Amniotic epithelial cell (primary cell): ENCODE data around the gene TBCCD1.
A peak's percentile ranks its signal among the peaks of the same experiment; 100 is the strongest.

Experiments
- DNase-seq: peaks from one replicate; pipeline ENCODE4 v3.0.0-alpha.2; 2010; ENCODE audit warnings: low read depth

TBCCD1 gene

DNA sequence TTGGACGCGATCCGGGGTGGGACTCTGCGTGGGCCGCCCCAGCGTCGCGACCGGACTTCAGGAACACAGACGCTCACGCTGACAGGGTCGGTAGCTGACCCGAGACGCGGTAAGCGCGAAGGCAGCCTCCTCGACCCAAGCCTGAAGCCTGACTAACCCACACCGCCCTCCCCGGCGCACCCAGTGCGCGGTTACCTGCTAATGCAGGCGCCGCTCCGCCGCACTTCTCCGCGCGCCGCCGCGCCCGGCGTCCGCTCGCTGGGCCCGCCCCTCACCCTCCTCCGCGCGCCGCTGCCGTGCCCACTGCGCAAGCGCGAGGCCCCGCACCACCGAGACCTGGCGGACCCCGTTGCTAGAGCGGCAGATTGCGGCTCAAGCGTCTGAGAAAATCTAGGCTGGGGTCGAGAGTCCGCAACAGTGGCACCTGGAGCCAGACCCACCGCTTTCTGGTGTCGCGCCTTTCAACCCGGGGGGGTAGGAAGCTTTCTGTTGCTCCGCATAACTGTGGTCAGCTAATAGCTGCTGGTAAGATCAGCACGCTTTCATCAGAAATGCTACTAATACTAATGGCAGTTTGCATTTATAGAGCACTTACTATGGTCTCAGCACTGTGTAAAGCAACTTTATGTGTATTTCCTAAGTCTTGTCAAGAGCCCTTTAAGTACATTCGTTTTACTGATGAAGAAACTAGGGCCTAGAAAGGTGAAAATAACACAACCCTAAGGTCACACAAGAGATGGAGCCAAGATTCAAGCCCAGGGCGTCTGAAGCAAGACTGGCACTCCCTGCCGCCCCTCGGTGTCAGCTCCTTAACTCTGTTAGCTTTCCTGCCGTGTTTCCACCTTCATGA is at the start of gene TBCCD1:
TSS of gene TBCCD1 (minus strand) at position 268 of the 850 bp plus-strand sequence. CDS start 3,010 bp downstream, outside the sequence.
- DNase-seq = peak; percentile 78

DNA sequence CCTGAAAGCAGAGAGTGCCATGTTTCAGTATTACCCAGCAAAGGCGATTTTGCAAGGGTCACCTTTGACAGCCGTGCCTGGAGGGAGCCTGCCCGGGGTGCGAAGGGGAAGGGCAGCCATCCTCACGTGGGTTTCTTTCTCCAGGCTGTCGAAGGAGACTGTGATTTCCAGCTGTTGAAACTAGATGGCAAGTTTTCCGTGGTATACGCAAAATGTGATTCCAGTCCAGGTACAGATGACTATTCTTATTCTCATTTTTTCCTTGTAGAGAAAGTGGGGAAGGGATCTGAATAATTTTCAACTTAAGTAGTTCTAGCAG is 49.1 kb upstream of the TBCCD1 start:
- no peak for DNase-seq

GRCh38 chr3:186614597-186615483 is 47.7 kb upstream of the TBCCD1 start:
- peak; percentile 53 for DNase-seq

- no peak for DNase-seq
These were observed 47.1 kb upstream of the TBCCD1 start for GRCh38 chr3:186614266-186614596.

GRCh38 chr3:186613637-186614265 is 46.6 kb upstream of the TBCCD1 start:
- DNase-seq = no peak

DNA sequence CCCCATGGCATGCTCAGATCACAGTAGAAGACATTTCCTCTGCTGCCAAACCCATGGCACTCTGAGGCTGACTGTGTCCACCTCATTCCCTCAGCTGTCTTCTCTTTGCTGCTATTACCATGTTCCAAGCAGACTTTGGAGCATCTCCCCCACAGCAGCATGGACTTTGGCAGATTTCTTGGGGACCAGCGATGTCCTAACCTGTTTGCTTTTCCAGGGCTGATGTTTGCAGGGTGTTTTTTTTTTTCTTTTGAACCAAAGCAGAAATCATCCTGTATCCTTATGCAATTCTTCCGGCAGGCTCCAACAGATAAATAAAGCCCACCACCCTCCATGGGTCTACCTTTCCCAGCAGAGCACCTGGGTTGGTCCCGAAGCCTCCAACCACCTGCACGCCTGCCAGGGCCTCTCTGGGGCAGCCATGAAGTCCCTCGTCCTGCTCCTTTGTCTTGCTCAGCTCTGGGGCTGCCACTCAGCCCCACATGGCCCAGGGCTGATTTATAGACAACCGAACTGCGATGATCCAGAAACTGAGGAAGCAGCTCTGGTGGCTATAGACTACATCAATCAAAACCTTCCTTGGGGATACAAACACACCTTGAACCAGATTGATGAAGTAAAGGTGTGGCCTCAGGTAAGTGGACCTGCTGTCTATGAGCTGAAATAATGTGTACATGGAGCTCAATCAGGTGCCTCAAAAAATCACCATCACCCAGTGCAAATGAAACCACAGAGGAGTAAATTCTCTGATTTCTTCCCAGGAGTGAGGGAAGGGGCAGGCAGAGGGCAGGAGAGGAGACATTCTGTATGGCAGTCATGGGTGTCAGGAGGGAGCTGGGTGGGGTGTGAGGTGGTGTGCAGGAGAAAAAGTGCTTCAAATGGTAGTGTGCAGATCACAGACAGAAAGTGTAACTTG is 45.8 kb upstream of the TBCCD1 start, which contains the start of gene AHSG:
TSS of gene AHSG (plus strand) at position 340 of the 916 bp plus-strand sequence. CDS start at position 422, 82 bp downstream.
- no peak for DNase-seq

DNA sequence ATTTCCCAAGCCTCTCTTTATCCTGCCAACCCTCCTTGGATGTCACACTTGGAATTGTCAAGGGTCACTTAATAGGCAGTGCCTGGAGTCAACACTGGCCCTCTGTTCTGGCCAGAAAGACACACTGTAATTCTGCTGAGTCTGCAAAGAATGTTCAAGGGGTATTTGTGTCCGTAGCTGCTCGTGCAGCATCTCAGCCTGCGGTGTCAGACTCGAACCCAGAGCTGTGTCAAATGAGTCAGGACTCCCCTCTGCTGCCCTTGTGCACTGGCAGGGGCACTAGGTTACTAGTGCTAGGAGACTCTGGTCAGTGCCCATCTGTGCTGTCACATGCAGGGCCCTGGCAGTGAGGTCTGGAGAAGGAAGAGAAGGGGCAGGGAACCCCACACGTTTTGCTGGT is 44.9 kb upstream of the TBCCD1 start:
- no peak for DNase-seq

DNA sequence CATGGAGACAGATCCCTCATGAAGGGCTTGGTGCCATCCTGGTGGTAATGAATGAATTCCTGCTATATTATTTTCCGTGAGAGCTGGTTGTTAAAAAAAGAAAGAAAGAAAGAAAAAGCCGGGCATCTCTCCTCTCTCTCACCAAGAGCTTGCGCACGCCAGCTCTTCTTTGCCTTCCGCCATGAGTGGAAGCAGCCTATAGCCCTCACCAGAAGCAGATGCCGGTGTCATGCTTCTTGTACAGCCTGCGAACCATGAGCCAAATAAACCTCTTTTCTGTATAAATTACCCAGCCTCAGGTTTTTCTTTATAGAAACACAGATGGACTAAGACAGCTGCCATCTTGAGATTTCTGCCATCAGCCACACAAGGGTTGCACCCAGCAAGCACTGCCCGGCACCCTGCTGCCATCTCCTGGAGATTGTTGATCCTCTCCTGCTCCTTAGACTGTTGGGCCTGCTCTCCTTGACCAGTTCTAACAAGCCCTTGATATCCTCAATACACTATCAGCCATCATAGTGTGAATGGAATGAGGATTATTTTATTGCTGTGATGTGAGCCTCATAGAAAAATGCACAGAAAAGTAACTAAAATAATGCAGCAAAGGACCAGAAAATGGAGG is 42.2 kb upstream of the TBCCD1 start:
- DNase-seq = peak; percentile 28

DNA sequence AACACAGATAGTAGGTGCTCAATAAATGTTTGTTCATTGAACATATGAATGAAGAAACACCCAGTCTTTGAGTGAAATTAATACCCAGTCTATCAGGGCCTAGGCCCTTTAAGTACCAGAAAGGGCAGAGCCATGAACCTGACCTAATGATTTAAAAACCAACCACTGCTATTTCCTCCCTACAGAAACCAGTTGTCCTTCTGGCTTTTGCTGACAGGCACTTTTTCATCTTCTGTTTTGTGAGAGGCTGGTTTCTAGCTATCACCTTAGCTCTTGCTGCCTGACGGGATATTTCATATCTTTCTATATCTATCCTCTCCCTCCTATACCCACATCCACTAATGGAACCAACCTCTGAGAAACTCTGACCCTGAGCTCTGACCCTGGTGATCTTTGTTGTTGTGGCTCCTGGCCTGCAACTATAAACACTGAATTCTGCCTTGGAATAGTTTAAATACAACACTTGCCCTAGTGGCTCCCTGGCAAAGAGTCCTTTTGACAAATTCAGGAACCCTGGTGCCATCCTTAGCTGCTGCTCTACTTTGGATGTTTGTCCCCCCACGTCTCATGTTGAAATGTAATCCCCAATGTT is 41.6 kb upstream of the TBCCD1 start:
- DNase-seq = no peak

- DNase-seq = no peak
These were observed 38.7 kb upstream of the TBCCD1 start for GRCh38 chr3:186605561-186606545.

GRCh38 chr3:186605078-186605477 is 37.9 kb upstream of the TBCCD1 start:
- no peak for DNase-seq

DNA sequence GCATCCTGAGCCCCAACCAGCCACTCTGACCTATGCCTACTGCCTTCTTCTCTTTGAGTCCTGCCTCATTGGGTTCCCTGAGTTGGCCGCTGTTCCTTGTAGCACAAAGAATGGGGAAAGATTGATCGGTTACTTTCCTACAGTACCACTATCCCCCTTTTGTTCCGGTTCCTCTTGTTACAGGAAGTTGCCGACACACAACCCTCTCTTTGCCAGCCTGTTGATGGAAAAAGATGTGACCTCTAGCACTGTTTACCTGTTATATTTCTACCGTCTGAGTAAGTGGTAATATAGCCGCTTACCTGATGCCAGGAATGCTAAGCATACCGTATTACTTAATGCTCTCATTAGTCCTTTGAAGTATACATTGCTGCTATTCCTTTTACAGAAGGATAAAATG is 36.0 kb upstream of the TBCCD1 start:
- DNase-seq = no peak

DNA sequence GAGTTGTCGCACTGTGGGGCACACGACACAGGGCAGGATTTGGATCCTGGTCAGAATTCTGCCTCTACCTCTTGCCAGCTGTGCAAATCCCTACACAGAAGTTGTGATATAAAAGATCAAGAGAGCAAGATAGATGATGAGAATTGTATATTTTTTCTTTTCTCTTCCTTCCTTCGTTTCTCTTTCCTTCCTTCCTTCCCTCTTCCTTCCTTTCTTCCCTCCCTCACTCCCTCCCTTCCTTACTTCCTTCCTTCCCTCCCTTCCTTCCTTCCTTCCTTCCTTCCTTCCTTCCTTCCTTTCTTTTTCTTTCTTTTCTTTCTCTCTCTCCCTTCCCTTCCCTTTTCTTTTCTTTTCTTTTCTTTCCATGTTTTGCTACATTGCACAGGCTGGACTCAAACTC is 33.8 kb upstream of the TBCCD1 start:
- DNase-seq = no peak

DNA sequence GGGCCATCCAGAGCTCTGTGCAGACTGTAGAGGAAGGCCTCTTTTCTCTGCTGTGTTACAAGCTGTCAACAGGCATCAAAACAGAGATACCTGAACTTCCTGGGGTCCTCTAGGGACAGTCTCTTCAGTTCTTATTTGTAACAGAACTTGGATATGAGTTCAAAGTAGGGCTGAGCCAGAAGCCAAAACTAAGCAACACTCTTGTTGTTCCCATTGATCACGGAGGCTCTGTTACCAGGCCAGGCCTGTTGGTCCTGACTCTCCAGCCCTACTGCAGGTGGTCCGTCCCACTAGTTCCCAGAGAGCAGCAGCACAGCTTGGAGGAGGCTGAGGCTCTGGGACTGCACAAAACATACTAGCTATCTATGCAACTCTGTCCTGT is 32.6 kb upstream of the TBCCD1 start:
- no peak for DNase-seq

DNA sequence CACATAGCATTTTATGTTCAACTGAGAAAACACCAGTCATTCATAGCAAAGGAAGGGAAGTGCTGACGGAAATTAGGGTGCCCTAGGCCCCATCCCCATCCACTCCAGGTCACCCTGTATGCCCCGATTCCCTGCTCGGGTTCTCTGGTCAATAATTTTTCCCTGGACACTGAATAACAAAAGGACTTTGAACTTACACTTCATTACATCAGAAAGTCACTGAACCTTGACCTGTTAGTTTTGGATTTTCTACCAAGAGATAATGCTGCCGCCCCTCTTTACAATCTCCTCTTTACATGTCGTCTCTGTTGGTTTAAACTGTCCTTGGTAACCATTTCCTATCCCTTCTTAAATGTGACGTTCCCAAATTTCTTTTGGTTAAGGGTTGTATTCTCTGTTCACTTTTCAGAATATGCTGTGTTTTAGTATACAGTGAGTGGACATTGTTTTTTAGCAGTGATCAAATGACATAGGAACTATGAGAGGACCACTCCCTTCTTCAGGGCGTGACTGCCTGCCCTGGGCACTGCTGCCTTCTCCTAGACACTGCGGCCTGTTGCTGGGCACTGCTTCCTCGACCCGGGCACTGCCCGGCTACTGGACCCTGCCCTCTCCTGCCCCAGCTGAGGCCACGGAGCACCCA is 32.1 kb upstream of the TBCCD1 start:
- no peak for DNase-seq

DNA sequence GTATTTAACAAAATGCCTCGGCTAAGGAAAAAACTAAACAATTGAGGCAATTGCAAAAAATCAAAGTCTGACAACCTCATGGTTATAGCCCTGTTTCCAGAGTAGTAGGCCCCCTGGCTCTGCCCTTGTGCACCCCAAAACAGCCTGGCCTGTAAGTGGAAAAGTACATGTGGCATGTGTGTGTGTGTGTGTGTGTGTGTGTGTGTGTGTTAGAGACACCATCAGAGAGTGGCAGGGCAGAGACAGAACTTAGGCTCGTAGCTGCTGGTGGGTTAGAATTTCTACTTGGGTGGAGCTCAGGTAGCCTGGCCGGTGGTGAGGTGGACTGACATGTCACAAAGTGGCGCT is 31.6 kb upstream of the TBCCD1 start:
- no peak for DNase-seq

GRCh38 chr3:186598108-186598784 is 31.1 kb upstream of the TBCCD1 start:
- peak; percentile 75 for DNase-seq

GRCh38 chr3:186596568-186597287 is 29.6 kb upstream of the TBCCD1 start:
- peak; percentile 54 for DNase-seq
